Measurements from ENCODE around the gene UPP1. TPM values are rescaled to one million over a fixed set of nuclear protein-coding genes. Genes with fewer than 3 reads are reported as not detected.

Gene UPP1
- polyA plus RNA-seq, 1 donor from 2014 or later, result 19.5 TPM

- H3K27ac ChIP-seq (ENCODE audit: low read length), result no peak overlapping the region
- no peaks in the 10 kb centered on the region for H3K36me3 ChIP-seq (ENCODE audit: insufficient read depth, low read length)
- H2AFZ ChIP-seq (ENCODE audit: low read depth, low read length), result no peak overlapping the region
- no peaks in the 10 kb centered on the region for H4K20me1 ChIP-seq (ENCODE audit: insufficient read depth)
- H3K4me2 ChIP-seq (ENCODE audit: low read length), result peak overlapping the region; percentile 88
- no peaks in the 10 kb centered on the region for H3F3A ChIP-seq (ENCODE audit: insufficient read depth, low read length, poor library complexity, severe bottlenecking)
- TF ChIP-seq TAF1 (IDR thresholded peaks at IDR 0.05; ENCODE audit: low read depth) (no peak), POLR2AphosphoS5 (IDR thresholded peaks at IDR 0.05) (no peak), EP300 (conservative IDR thresholded peaks at IDR 0.05; ENCODE audit: poor library complexity, severe bottlenecking) (no peak), CTCF (IDR thresholded peaks at IDR 0.05; ENCODE audit: poor library complexity, severe bottlenecking) (no peak), MXI1 (conservative IDR thresholded peaks at IDR 0.05; ENCODE audit: poor library complexity, severe bottlenecking) (no peak), EZH2 (IDR thresholded peaks at IDR 0.05; ENCODE audit: borderline replicate concordance, insufficient read depth, low read length, poor library complexity, severe bottlenecking) (no peak), RAD21 (conservative IDR thresholded peaks at IDR 0.05) (no peak), SMC3 (conservative IDR thresholded peaks at IDR 0.05; ENCODE audit: poor library complexity) (no peak), REST (IDR thresholded peaks at IDR 0.05; ENCODE audit: borderline replicate concordance) (no peak)
- peaks cover 14% of the 10 kb centered on the region for H3K27me3 ChIP-seq (ENCODE audit: insufficient read depth, low read depth, low read length)
- no peaks in the 10 kb centered on the region for H3K9me2 ChIP-seq (ENCODE audit: insufficient read depth, low read length)
- H3K9ac ChIP-seq (ENCODE audit: low read length), result no peak overlapping the region
- H3K9me3 ChIP-seq (ENCODE audit: low read length), result no peaks in the 10 kb centered on the region
- H3K79me2 ChIP-seq (replicated peaks; ENCODE audit: insufficient read depth, low read length), result no peaks in the 10 kb centered on the region
- H3K4me3 ChIP-seq (ENCODE audit: low read length), result peak overlapping the region; percentile 96
These were observed 1.2 kb downstream of the UPP1 start for GRCh38 chr7:48090095-48090805.

GRCh38 chr7:48091506-48092433 is 2.7 kb downstream of the UPP1 start:
- Histone ChIP-seq H3K9me2 (ENCODE audit: insufficient read depth, low read length) (no peaks in the 10 kb centered on the region), H3K9me3 (ENCODE audit: low read length) (no peaks in the 10 kb centered on the region)

More at GRCh38 chr7:48091506-48092433, 2.7 kb downstream of the UPP1 start:
- Histone ChIP-seq H3K36me3 (ENCODE audit: insufficient read depth, low read length) (no peaks in the 10 kb centered on the region), H4K20me1 (ENCODE audit: insufficient read depth) (no peaks in the 10 kb centered on the region), H3K4me2 (ENCODE audit: low read length) (no peak overlapping the region), H3K4me3 (ENCODE audit: low read length) (no peak overlapping the region), H3K27me3 (ENCODE audit: insufficient read depth, low read depth, low read length) (peaks cover 14% of the 10 kb centered on the region), H3K27ac (ENCODE audit: low read length) (no peak overlapping the region), H2AFZ (ENCODE audit: low read depth, low read length) (no peak overlapping the region), H3K79me2 (replicated peaks; ENCODE audit: insufficient read depth, low read length) (no peaks in the 10 kb centered on the region), H3F3A (ENCODE audit: insufficient read depth, low read length, poor library complexity, severe bottlenecking) (no peaks in the 10 kb centered on the region), H3K9ac (ENCODE audit: low read length) (no peak overlapping the region)
- TF ChIP-seq REST (IDR thresholded peaks at IDR 0.05; ENCODE audit: borderline replicate concordance) (no peak), EZH2 (IDR thresholded peaks at IDR 0.05; ENCODE audit: borderline replicate concordance, insufficient read depth, low read length, poor library complexity, severe bottlenecking) (no peak), MXI1 (conservative IDR thresholded peaks at IDR 0.05; ENCODE audit: poor library complexity, severe bottlenecking) (no peak), RAD21 (conservative IDR thresholded peaks at IDR 0.05) (no peak), POLR2AphosphoS5 (IDR thresholded peaks at IDR 0.05) (no peak), TAF1 (IDR thresholded peaks at IDR 0.05; ENCODE audit: low read depth) (no peak), EP300 (conservative IDR thresholded peaks at IDR 0.05; ENCODE audit: poor library complexity, severe bottlenecking) (no peak), CTCF (IDR thresholded peaks at IDR 0.05; ENCODE audit: poor library complexity, severe bottlenecking) (no peak), SMC3 (conservative IDR thresholded peaks at IDR 0.05; ENCODE audit: poor library complexity) (no peak)
